Activated CD4-positive, alpha-beta T cell treated with anti-CD3 and anti-CD28 coated beads, Interleukin-2, amount 50 U/mL, for 16 hours (primary cell): ENCODE measurements around the gene RETREG2.

Source experiments
- DNase-seq: peaks from one replicate; pipeline ENCODE4 v3.0.0-alpha.2; 2020

The RETREG2 gene

GRCh38 chr2:219177552-219178376, at the start of gene RETREG2:
Gene RETREG2 (plus strand): TSS chr2:219178275. CDS start chr2:219178353, 78 bp downstream.
- peak; percentile 81 for DNase-seq

- DNase-seq = no peak
These were observed 49.7 kb upstream of the RETREG2 start for GRCh38 chr2:219128396-219128795.

GRCh38 chr2:219129589-219129988, 48.5 kb upstream of the RETREG2 start:
- no peak for DNase-seq

GRCh38 chr2:219131327-219131726, 46.7 kb upstream of the RETREG2 start:
- no peak for DNase-seq

- no peak for DNase-seq
These were observed 46.3 kb upstream of the RETREG2 start for GRCh38 chr2:219131744-219132143.

- DNase-seq = no peak
These were observed 44.1 kb upstream of the RETREG2 start for GRCh38 chr2:219133976-219134375.

- no peak for DNase-seq
These were observed 37.4 kb upstream of the RETREG2 start for GRCh38 chr2:219140722-219141121.

GRCh38 chr2:219142329-219142728, 35.7 kb upstream of the RETREG2 start:
- DNase-seq = no peak

GRCh38 chr2:219149667-219150066, 28.4 kb upstream of the RETREG2 start:
- DNase-seq = no peak

GRCh38 chr2:219155054-219155644, 22.9 kb upstream of the RETREG2 start:
- peak; percentile 71 for DNase-seq

GRCh38 chr2:219157396-219157795, 20.7 kb upstream of the RETREG2 start:
- no peak for DNase-seq

GRCh38 chr2:219158025-219158424, 20.1 kb upstream of the RETREG2 start:
- no peak for DNase-seq

GRCh38 chr2:219158586-219158985, 19.5 kb upstream of the RETREG2 start:
- DNase-seq = no peak

GRCh38 chr2:219159771-219160185, 18.3 kb upstream of the RETREG2 start:
- DNase-seq = no peak

GRCh38 chr2:219160186-219161017, 17.7 kb upstream of the RETREG2 start, which contains the start of gene NHEJ1:
Gene NHEJ1 (minus strand): TSS chr2:219160815. CDS start chr2:219158362, 2,453 bp downstream.
- peak; percentile 96 for DNase-seq

GRCh38 chr2:219161097-219161496, 17.0 kb upstream of the RETREG2 start:
- DNase-seq = no peak

- DNase-seq = no peak
These were observed 14.9 kb upstream of the RETREG2 start for GRCh38 chr2:219163156-219163555.

- DNase-seq = no peak
These were observed 12.8 kb upstream of the RETREG2 start for GRCh38 chr2:219165058-219165911.

- DNase-seq = no peak
These were observed 10.1 kb upstream of the RETREG2 start for GRCh38 chr2:219167997-219168396.

- no peak for DNase-seq
These were observed 9.5 kb upstream of the RETREG2 start for GRCh38 chr2:219168526-219168925.

GRCh38 chr2:219168932-219169331, 9.1 kb upstream of the RETREG2 start:
- DNase-seq = no peak

- DNase-seq = peak; percentile 37
These were observed 8.0 kb upstream of the RETREG2 start, which contains the start of gene SLC23A3 for GRCh38 chr2:219169930-219170654. Gene SLC23A3 (minus strand): TSS chr2:219170029. CDS start chr2:219169984, 45 bp downstream.
